ENCODE measurements around the gene TGFA.

Gene TGFA

DNA sequence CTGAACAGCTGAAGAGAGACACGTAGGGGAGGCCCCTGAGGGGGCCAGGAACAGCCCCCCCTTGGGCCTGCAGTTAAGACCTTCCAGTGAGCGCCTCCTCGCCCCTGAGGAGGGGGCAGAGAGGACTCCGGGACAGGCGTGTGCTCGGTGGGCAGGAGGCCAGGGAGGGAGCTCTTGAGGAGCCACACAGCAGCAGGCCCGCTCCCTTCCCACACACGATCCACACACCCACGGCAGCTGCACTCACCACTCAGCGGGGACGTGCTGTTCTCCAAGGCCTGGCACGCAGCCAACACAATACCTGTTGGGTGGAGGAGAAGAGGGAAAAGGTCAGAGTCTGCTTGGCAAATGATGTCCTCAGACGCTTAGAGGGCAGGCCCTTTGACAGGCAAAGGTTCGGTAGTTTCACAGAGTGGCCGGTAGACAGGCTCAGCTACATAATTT lies 39.0 kb downstream of the TGFA start:
- POLR2A ChIA-PET = no interaction called here
- no peak for DNase-seq (ENCODE audit: extremely low spot score)
- CTCF ChIA-PET = interaction anchor here (0.7 kb wide), 1 partner anchor 68 kb away, joined by 3 read pairs; no protein-coding TSS in a partner anchor
- TF ChIP-seq BHLHE40 (IDR thresholded peaks at IDR 0.05; ENCODE audit: borderline replicate concordance) (no peak), TARDBP (IDR thresholded peaks at IDR 0.05) (no peak), L3MBTL2 (conservative IDR thresholded peaks at IDR 0.05) (no peak), ARNT (IDR thresholded peaks at IDR 0.05) (no peak), ZNF384 (IDR thresholded peaks at IDR 0.05) (no peak), FOXA1 (IDR thresholded peaks at IDR 0.05) (no peak), HDGF (IDR thresholded peaks at IDR 0.05; ENCODE audit: borderline replicate concordance) (no peak), SP1 (IDR thresholded peaks at IDR 0.05) (no peak)

DNA sequence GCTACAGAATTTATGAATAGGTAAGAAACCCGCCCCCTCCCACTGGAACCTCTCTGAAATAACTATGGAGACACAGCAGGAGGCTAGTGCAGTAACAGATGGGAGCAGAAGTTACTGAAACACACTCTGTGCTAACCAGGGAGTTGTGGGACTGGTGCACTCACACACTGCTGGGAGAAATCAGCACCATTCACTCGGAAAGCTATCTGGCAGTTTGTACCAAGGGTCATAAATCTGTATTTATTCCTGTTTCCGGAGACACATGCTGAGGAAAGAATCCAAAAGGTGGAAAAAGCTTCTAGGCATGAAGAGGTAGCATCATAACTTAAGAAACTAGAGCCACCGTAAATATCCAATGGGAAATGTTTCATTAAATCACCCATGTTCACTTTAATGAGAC lies 39.9 kb downstream of the TGFA start:
- no peak for TF ChIP-seq FOXK2 (IDR thresholded peaks at IDR 0.05)
- TF ChIP-seq, protein P1, sequence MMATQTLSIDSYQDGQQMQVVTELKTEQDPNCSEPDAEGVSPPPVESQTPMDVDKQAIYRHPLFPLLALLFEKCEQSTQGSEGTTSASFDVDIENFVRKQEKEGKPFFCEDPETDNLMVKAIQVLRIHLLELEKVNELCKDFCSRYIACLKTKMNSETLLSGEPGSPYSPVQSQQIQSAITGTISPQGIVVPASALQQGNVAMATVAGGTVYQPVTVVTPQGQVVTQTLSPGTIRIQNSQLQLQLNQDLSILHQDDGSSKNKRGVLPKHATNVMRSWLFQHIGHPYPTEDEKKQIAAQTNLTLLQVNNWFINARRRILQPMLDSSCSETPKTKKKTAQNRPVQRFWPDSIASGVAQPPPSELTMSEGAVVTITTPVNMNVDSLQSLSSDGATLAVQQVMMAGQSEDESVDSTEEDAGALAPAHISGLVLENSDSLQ (IDR thresholded peaks at IDR 0.05) = peak; percentile 66
- peak; percentile 35 for DNase-seq (ENCODE audit: extremely low spot score)
- ChIA-PET CTCF (no interaction called here), POLR2A (no interaction called here)

DNA sequence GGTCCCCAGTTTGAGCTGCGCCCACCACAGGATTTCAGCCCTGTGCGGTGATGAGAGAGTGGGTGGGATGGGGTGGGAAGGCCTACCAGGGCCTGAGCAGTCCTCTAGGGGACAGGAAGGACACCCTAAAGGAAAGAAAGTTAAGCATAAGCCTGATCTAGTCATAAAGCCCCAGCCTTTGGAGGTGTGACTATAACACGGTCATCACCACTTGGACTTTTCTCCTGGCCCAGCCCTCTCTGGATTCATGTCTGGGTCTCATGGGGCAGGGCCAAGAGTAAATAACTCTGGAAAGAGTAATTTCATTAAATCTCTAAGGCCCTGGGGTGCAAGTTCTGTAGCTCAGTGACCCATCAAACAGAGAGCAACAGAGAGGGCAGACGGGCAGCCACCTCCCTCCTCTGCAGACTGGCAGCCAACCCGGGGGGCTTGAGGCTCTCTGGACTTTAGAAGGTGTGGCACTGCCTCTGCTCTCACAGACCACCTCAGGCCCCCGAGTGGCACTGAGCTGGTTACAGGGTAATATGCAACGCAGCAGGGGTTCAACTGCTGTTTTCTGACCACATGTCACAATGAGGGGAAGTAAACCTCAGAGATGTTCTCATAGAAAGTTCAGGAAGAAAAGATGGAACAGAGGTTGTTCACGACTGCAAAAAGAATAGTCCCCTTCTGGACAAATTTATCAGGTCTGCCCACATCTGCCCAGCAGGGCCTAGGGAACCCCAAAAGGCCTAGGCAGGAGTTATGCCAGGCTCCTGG lies 41.5 kb downstream of the TGFA start:
- no peak for TF ChIP-seq NFRKB (IDR thresholded peaks at IDR 0.05)
- TF ChIP-seq ZNF384 (IDR thresholded peaks at IDR 0.05) = no peak
- no peak for TF ChIP-seq FOXK2 (IDR thresholded peaks at IDR 0.05)
- no peak for TF ChIP-seq FOXA1 (IDR thresholded peaks at IDR 0.05)
- no peak for TF ChIP-seq TARDBP (IDR thresholded peaks at IDR 0.05)
- CTCF ChIA-PET = no interaction called here
- DNase-seq (ENCODE audit: extremely low spot score) = no peak
- POLR2A ChIA-PET = no interaction called here

DNA sequence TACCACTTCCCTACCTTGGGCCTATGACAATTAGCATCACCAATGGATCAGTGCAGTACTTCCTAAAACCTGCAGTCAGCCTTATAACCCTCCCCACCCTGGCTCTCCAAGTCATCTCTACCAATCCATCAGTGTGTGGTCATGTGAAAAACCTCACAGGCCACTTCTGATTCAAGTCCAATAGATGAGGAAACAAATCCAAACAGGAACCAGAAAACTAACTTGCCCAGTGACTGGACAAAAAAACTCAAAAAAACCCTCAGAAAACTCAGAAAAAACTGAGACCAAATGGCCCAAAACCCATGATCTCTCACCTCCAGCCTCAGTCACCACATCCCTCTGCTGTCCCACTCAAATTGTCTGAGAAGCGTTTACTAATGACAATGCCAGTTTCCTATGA lies 43.3 kb downstream of the TGFA start:
- no peak for DNase-seq (ENCODE audit: extremely low spot score)
- ChIA-PET POLR2A (no interaction called here), CTCF (no interaction called here)
- TF ChIP-seq LEF1 (IDR thresholded peaks at IDR 0.05; ENCODE audit: borderline replicate concordance) (no peak), ELF4 (IDR thresholded peaks at IDR 0.05) (no peak), BHLHE40 (IDR thresholded peaks at IDR 0.05; ENCODE audit: borderline replicate concordance) (no peak), CTBP1 (IDR thresholded peaks at IDR 0.05; ENCODE audit: borderline replicate concordance) (no peak), TARDBP (IDR thresholded peaks at IDR 0.05) (no peak), SUZ12 (IDR thresholded peaks at IDR 0.05) (no peak), ZNF384 (IDR thresholded peaks at IDR 0.05) (no peak), ARNT (IDR thresholded peaks at IDR 0.05) (no peak), NFRKB (IDR thresholded peaks at IDR 0.05) (no peak), SP1 (IDR thresholded peaks at IDR 0.05) (no peak), FOXM1 (IDR thresholded peaks at IDR 0.05; ENCODE audit: borderline replicate concordance) (no peak), FOXA1 (IDR thresholded peaks at IDR 0.05) (no peak)

DNA sequence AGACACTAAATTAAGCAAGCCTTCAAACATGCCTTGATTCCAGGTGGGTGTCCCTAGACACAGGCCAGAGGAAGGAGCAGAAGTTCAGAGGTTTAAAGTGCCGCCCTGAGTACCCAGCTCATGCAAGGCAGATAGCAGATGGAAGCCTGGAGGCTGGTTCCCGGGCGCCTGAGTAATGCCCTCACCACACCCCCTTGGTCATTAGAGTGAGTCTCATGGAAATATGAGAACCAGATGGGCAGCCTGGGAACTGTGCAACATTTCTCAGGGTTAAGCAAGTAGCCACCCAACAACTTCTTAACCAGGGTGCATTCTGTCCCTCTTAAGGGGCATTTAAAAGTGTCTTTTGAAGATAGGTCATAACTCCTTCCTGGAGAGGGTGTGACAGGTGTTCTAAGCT lies 44.1 kb downstream of the TGFA start:
- CTCF ChIA-PET = no interaction called here
- POLR2A ChIA-PET = no interaction called here
- TF ChIP-seq FOXA1 (IDR thresholded peaks at IDR 0.05) (no peak), FOXM1 (IDR thresholded peaks at IDR 0.05; ENCODE audit: borderline replicate concordance) (no peak), ARNT (IDR thresholded peaks at IDR 0.05) (no peak), ZNF384 (IDR thresholded peaks at IDR 0.05) (no peak), FOXK2 (IDR thresholded peaks at IDR 0.05) (no peak), ELF4 (IDR thresholded peaks at IDR 0.05) (no peak), TARDBP (IDR thresholded peaks at IDR 0.05) (no peak), HDGF (IDR thresholded peaks at IDR 0.05; ENCODE audit: borderline replicate concordance) (no peak), L3MBTL2 (conservative IDR thresholded peaks at IDR 0.05) (no peak)
- no peak for DNase-seq (ENCODE audit: extremely low spot score)

DNA sequence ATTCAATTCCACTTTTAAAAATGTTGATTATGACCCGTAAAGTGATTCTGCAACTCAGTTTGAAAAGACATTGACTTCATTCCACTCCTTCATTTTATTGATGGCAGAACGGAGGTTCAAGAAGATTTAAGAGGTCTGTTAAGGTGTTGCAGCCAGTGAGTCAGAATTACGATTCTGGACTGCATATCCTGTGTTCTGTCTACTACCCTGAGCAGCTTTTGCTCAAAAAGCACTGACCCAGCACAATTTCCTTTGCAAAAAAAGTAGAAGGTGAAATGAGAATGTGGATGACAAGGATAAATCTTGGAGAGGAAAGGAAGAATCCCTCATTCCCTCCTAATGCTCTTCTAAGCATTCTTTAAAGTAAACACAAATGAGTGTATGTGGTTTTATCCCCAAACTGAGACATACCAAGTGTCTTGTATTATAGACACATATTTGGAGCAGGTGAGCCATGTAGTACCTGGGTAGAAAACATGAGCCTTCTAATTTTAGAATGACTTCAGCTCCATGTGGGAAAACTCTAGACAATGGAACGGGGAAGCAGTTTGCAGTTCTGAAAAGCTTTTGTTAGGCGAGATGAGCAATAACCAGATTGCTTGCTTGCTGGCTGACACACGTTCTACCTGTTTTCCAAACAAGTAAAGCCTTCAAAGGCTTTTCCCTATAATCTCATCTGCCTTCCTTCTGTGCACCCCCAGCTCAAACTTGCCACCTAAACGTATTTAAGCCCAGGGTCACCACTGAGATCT lies 44.7 kb downstream of the TGFA start:
- TF ChIP-seq CTBP1 (IDR thresholded peaks at IDR 0.05; ENCODE audit: borderline replicate concordance) (no peak), TARDBP (IDR thresholded peaks at IDR 0.05) (no peak), FOXA1 (IDR thresholded peaks at IDR 0.05) (no peak), FOXM1 (IDR thresholded peaks at IDR 0.05; ENCODE audit: borderline replicate concordance) (no peak), BHLHE40 (IDR thresholded peaks at IDR 0.05; ENCODE audit: borderline replicate concordance) (no peak), ZNF384 (IDR thresholded peaks at IDR 0.05) (no peak), ARNT (IDR thresholded peaks at IDR 0.05) (no peak), ELF4 (IDR thresholded peaks at IDR 0.05) (no peak), FOXK2 (IDR thresholded peaks at IDR 0.05) (no peak), SP1 (IDR thresholded peaks at IDR 0.05) (no peak), NFRKB (IDR thresholded peaks at IDR 0.05) (no peak), SUZ12 (IDR thresholded peaks at IDR 0.05) (no peak), L3MBTL2 (conservative IDR thresholded peaks at IDR 0.05) (no peak), HDGF (IDR thresholded peaks at IDR 0.05; ENCODE audit: borderline replicate concordance) (no peak)
- TF ChIP-seq, protein P1 (IDR thresholded peaks at IDR 0.05) = no peak
- no peak for DNase-seq (ENCODE audit: extremely low spot score)

More for the DNA sequence above, 44.7 kb downstream of the TGFA start:
- ChIA-PET CTCF (no interaction called here), POLR2A (no interaction called here)

All from HEK293T (cell line).